ENCODE measurements around the gene BCL2. TPM values are rescaled to one million over a fixed set of nuclear protein-coding genes. Genes with fewer than 3 reads are reported as not detected.

The BCL2 gene
- total RNA-seq, 4 donors from 2014 or later: 10.7 to 37.3 (median 24.2) TPM

DNA sequence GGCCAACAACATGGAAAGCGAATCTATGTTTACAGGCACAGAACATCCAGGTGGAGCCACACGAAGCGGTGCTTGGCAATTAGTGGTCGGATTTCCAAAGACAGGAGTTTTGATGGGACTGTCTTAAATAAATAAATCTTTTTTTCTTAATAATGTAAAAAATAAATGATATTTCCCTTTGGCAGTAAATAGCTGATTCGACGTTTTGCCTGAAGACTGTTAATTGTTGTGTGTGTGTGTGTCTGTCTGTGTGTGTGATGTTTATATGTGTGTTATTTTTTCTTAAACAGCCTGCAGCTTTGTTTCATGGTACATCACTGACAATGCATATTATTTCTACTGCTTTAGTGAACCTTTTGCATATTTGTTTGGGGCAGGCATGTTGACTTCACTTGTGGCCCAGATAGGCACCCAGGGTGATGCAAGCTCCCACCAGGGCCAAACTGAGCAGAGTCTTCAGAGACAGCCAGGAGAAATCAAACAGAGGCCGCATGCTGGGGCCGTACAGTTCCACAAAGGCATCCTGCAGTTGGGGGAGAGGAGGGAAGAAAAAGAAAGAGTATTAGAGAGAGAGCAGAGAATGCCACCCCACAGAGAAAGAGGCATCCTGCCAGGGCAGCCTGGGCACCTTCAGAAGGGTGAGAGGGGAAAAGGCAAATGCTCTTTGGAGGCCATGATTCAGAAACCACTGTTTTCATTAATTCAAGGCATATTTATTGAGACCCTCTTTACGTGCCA is 191.2 kb downstream of the BCL2 start:
- TF ChIP-seq POLR2AphosphoS5 (IDR thresholded peaks at IDR 0.05): no peak
- no peak for TF ChIP-seq EP300 (IDR thresholded peaks at IDR 0.05)
- TF ChIP-seq CTCF (IDR thresholded peaks at IDR 0.05): no peak
- no peak for TF ChIP-seq POLR2A (IDR thresholded peaks at IDR 0.05)
- Histone ChIP-seq H3K4me1 (peaks cover 17% of the 10 kb centered on the region), H3K4me3 (no peak overlapping the region), H3K36me3 (no peaks in the 10 kb centered on the region), H3K9me3 (no peaks in the 10 kb centered on the region), H3K27me3 (no peaks in the 10 kb centered on the region), H3K27ac (no peak overlapping the region)
- DNase-seq (ENCODE audit: low spot score in 2 of 2): no peak
- 88% methylated on average over 9 of the region's 9 CpGs for WGBS

GRCh38 chr18:63126134-63127069 is 193.2 kb downstream of the BCL2 start:
- no peak for DNase-seq (ENCODE audit: low spot score in 2 of 2)
- H3K36me3 ChIP-seq: no peaks in the 10 kb centered on the region
- no peak overlapping the region for H3K27ac ChIP-seq
- no peaks in the 10 kb centered on the region for H3K9me3 ChIP-seq
- H3K4me1 ChIP-seq: peaks cover 3% of the 10 kb centered on the region
- 87% methylated on average over 12 of the region's 12 CpGs for WGBS
- TF ChIP-seq POLR2A (IDR thresholded peaks at IDR 0.05) (no peak), POLR2AphosphoS5 (IDR thresholded peaks at IDR 0.05) (no peak), CTCF (IDR thresholded peaks at IDR 0.05) (no peak), EP300 (IDR thresholded peaks at IDR 0.05) (no peak)
- H3K27me3 ChIP-seq: no peaks in the 10 kb centered on the region
- no peak overlapping the region for H3K4me3 ChIP-seq

GRCh38 chr18:63120620-63121019 is 198.9 kb downstream of the BCL2 start:
- no peak for TF ChIP-seq EP300 (IDR thresholded peaks at IDR 0.05)
- no peak for TF ChIP-seq POLR2A (IDR thresholded peaks at IDR 0.05)
- no peak for TF ChIP-seq CTCF (IDR thresholded peaks at IDR 0.05)
- TF ChIP-seq POLR2AphosphoS5 (IDR thresholded peaks at IDR 0.05): no peak
- H3K4me3 ChIP-seq: no peak overlapping the region
- no peaks in the 10 kb centered on the region for H3K9me3 ChIP-seq
- 43% methylated on average over 4 of the region's 4 CpGs for WGBS
- H3K4me1 ChIP-seq: peaks cover 7% of the 10 kb centered on the region
- no peaks in the 10 kb centered on the region for H3K36me3 ChIP-seq
- H3K27me3 ChIP-seq: no peaks in the 10 kb centered on the region
- no peak for DNase-seq (ENCODE audit: low spot score in 2 of 2)
- H3K27ac ChIP-seq: no peak overlapping the region

DNA sequence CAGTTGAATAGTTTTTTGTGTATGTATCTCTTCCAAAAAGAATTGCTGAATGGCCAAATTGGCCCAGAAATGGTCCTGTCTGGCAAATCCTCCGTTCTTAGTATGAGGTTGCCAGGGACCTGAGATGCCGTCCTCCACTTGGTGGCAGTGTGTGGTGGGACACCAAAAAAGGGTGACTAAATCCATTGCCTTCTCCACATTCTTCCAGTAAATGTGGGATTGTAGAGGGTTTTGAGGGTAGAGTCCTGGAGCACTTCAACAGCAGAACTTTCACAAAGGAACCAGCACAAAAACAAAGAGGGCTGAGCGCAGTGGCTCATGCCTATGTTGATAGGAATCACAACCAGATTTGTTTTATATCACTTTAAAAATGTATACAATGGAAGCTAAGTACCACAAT is 199.9 kb downstream of the BCL2 start:
- Histone ChIP-seq H3K4me1 (peaks cover 7% of the 10 kb centered on the region), H3K36me3 (no peaks in the 10 kb centered on the region), H3K4me3 (no peak overlapping the region), H3K27me3 (no peaks in the 10 kb centered on the region), H3K27ac (no peak overlapping the region), H3K9me3 (no peaks in the 10 kb centered on the region)
- 43% methylated on average over 3 of the region's 3 CpGs for WGBS
- no peak for TF ChIP-seq EP300 (IDR thresholded peaks at IDR 0.05)
- peak in 1 of 2 donors; percentile 24 for TF ChIP-seq CTCF (IDR thresholded peaks at IDR 0.05)
- DNase-seq (ENCODE audit: low spot score in 2 of 2): no peak
